ENCODE results near the gene CORO2B.

Gene CORO2B

GRCh38 chr15:68653801-68654200, 75.0 kb downstream of the CORO2B start:
- H3K27me3 ChIP-seq (ENCODE audit: insufficient read depth, poor library complexity, severe bottlenecking): no peaks in the 10 kb centered on the region
- TF ChIP-seq SPI1 (IDR thresholded peaks at IDR 0.05; ENCODE audit: borderline replicate concordance, low read depth) (no peak), REST (IDR thresholded peaks at IDR 0.05; ENCODE audit: insufficient replicate concordance, low read depth) (no peak), POLR2AphosphoS5 (IDR thresholded peaks at IDR 0.05; ENCODE audit: low read depth) (no peak), GABPA (IDR thresholded peaks at IDR 0.05; ENCODE audit: low read depth) (no peak)
- no peak overlapping the region for H3K27ac ChIP-seq (replicated peaks)
- no peak overlapping the region for H3K4me3 ChIP-seq (replicated peaks; ENCODE audit: insufficient read depth, low read length)
- DNase-seq (ENCODE audit: low read depth in 1 of 2, low spot score in 1 of 2): no peak

- TF ChIP-seq POLR2AphosphoS5 (IDR thresholded peaks at IDR 0.05; ENCODE audit: low read depth): no peak
- TF ChIP-seq SPI1 (IDR thresholded peaks at IDR 0.05; ENCODE audit: borderline replicate concordance, low read depth): no peak
- TF ChIP-seq REST (IDR thresholded peaks at IDR 0.05; ENCODE audit: insufficient replicate concordance, low read depth): no peak
- TF ChIP-seq GABPA (IDR thresholded peaks at IDR 0.05; ENCODE audit: low read depth): no peak
- no peak for TF ChIP-seq CTCF (IDR thresholded peaks at IDR 0.05; ENCODE audit: insufficient read depth, low read length)
These were observed 76.2 kb downstream of the CORO2B start for GRCh38 chr15:68654786-68655560.

GRCh38 chr15:68655686-68656437, 77.1 kb downstream of the CORO2B start:
- DNase-seq (ENCODE audit: low read depth in 1 of 2, low spot score in 1 of 2): no peak
- no peaks in the 10 kb centered on the region for H3K27me3 ChIP-seq (ENCODE audit: insufficient read depth, poor library complexity, severe bottlenecking)
- H3K4me3 ChIP-seq (replicated peaks; ENCODE audit: insufficient read depth, low read length): no peak overlapping the region
- TF ChIP-seq POLR2AphosphoS5 (IDR thresholded peaks at IDR 0.05; ENCODE audit: low read depth) (no peak), CTCF (IDR thresholded peaks at IDR 0.05; ENCODE audit: insufficient read depth, low read length) (no peak), SPI1 (IDR thresholded peaks at IDR 0.05; ENCODE audit: borderline replicate concordance, low read depth) (no peak)
- no peak overlapping the region for H3K27ac ChIP-seq (replicated peaks)

More at GRCh38 chr15:68654786-68655560, 76.2 kb downstream of the CORO2B start:
- no peak overlapping the region for H3K4me3 ChIP-seq (replicated peaks; ENCODE audit: insufficient read depth, low read length)
- H3K27me3 ChIP-seq (ENCODE audit: insufficient read depth, poor library complexity, severe bottlenecking): no peaks in the 10 kb centered on the region
- DNase-seq (ENCODE audit: low read depth in 1 of 2, low spot score in 1 of 2): no peak
- H3K27ac ChIP-seq (replicated peaks): no peak overlapping the region

- DNase-seq (ENCODE audit: low read depth in 1 of 2, low spot score in 1 of 2): no peak
- Histone ChIP-seq H3K27ac (replicated peaks) (no peak overlapping the region), H3K27me3 (ENCODE audit: insufficient read depth, poor library complexity, severe bottlenecking) (no peaks in the 10 kb centered on the region), H3K4me3 (replicated peaks; ENCODE audit: insufficient read depth, low read length) (no peak overlapping the region)
- no peak for TF ChIP-seq POLR2AphosphoS5 (IDR thresholded peaks at IDR 0.05; ENCODE audit: low read depth)
- TF ChIP-seq GABPA (IDR thresholded peaks at IDR 0.05; ENCODE audit: low read depth): no peak
- no peak for TF ChIP-seq CTCF (IDR thresholded peaks at IDR 0.05; ENCODE audit: insufficient read depth, low read length)
- no peak for TF ChIP-seq SPI1 (IDR thresholded peaks at IDR 0.05; ENCODE audit: borderline replicate concordance, low read depth)
- no peak for TF ChIP-seq REST (IDR thresholded peaks at IDR 0.05; ENCODE audit: insufficient replicate concordance, low read depth)
These were observed 77.6 kb downstream of the CORO2B start for GRCh38 chr15:68656438-68656739.
